ENCODE measurements around the gene PRIM1.
"Not testable (repeated sequence)": the region's sequence is repeated elsewhere in the genome, so short reads cannot be mapped to it uniquely, and the experiment has no call there.

The PRIM1 gene

DNA sequence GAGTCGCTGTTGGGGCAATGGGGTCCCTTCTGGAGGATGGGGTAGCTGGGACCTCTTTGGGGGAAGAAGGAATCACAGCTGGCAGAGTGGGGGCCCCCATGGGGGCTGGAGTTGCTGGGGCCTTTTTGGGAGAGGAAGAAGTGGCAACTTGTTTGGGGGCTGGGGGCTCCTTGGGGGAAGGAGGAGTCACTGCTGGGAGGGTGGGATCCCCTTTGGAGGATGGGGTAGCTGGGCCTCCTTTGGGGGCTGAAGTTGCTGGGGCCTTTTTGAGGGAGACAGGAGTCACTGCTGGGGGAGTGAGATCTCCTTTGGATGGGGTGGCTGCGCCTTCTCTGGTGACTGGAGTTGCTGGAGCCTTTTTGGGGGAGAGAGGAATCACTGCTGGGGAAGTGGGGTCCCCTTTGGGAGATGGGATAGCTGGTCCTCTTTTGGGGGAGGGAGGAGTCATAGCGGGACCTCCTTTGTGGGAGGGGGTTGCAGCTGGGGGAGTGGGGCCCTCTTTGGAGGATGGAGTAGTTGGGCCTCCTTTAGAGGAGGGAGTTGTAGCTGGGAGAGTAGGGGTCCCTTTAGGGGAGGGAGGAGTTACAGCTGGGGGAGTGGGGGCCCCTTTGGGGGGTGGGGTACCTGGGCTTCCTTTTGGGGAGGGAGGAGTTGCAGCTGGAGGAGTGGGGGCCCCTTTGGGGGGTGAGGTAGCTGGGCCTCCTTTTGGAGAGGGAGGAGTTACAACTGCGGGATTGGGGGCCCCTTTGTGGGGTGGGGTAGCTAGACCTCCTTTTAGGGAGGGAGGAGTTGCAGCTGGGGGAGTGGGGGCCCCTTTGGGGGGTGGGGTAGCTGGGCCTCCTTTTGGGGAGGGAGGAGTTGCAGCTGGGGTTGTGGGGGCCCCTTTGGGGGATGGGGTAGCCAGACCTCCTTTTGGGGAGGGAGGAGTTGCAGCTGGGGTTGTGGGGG is 34.9 kb downstream of the PRIM1 start:
- ATAC-seq = no peak

GRCh38 chr12:56716458-56716857 is 35.7 kb downstream of the PRIM1 start:
- no peak for ATAC-seq

GRCh38 chr12:56715798-56716197 is 36.3 kb downstream of the PRIM1 start:
- no peak for ATAC-seq

GRCh38 chr12:56714431-56714929 is 37.6 kb downstream of the PRIM1 start:
- no peak for ATAC-seq

- ATAC-seq = no peak
These were observed 38.8 kb downstream of the PRIM1 start for GRCh38 chr12:56713345-56713744.

GRCh38 chr12:56709759-56710376 is 42.3 kb downstream of the PRIM1 start:
- no peak for ATAC-seq

DNA sequence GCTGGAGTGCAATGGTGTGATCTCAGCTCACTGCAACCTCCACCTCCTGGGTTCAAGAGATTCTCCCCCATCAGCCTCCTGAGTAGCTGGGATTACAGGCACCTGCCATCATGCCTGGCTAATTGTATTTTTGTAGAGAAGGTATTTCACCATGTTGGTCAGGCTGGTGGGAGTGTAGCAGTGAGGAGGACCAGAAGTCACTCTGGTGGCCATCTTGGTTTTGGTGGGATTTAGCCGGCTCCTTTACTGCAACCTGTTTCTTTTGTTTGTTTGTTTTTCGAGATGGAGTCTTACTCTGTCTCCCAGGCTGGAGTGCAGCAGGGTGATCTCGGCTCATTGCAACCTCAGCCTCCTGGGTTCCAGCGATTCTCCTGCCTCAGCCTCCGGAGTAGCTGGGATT is 47.6 kb downstream of the PRIM1 start:
- ATAC-seq = not testable (repeated sequence)

- ATAC-seq = no peak
These were observed 53.0 kb downstream of the PRIM1 start for GRCh38 chr12:56699020-56699661.

GRCh38 chr12:56695327-56696101 is 56.6 kb downstream of the PRIM1 start:
- ATAC-seq = no peak

- no peak for ATAC-seq
These were observed 58.0 kb downstream of the PRIM1 start for GRCh38 chr12:56694161-56694560.

DNA sequence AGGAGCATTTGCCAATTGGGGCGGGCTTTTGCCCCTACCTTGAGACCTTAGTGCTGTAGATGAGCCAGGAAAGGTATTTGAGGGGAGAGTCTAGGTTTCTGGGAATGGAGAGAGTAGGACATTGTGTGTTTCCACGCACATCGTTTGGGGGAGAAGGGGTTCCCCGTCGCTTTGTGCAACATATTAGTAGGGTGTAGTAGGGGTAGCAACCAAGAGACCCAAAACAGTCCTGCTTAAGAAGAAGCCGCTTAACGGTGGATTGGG is 63.3 kb downstream of the PRIM1 start:
- ATAC-seq = no peak

DNA sequence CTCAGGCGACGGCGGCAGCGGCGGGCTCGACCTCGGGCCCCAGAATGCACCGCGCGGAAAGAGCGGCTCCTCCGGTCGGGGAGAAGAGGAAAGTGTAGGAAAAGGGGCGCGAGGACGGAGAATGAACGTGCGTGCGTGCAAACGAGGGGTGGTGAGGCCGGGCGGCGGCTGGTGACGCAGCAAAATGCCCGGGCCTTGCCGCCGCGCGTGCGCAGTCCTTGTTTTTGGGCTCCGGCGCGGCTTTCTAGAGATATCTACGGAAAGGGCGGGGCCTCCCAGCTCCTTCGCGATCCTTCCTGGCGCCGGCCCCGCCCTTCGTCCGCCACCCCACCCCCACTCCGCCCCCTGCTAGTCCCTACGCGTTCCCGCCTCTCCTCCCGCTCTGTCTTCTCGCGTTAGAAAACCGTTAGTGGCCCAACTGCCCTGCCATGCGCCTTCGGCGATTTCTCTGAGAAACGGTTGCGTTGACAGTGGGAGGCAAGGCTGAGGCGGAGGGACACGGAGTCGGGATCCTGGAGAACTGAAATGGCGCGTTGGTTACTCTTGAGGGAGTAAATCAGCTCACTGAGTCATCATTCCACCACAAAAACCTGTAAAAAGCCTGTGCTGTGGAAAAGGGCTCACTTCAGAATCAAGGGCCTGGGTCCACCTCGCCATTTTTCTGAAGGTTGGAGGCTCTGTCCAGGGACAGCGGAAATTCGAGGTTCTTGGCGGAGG is 63.8 kb downstream of the PRIM1 start, which contains the start of gene PTGES3:
Gene PTGES3, minus strand, starts transcription at position 156 of the 717 bp plus-strand sequence. CDS start 285 bp downstream, outside the sequence.
- ATAC-seq = peak; percentile 73 to 74

DNA sequence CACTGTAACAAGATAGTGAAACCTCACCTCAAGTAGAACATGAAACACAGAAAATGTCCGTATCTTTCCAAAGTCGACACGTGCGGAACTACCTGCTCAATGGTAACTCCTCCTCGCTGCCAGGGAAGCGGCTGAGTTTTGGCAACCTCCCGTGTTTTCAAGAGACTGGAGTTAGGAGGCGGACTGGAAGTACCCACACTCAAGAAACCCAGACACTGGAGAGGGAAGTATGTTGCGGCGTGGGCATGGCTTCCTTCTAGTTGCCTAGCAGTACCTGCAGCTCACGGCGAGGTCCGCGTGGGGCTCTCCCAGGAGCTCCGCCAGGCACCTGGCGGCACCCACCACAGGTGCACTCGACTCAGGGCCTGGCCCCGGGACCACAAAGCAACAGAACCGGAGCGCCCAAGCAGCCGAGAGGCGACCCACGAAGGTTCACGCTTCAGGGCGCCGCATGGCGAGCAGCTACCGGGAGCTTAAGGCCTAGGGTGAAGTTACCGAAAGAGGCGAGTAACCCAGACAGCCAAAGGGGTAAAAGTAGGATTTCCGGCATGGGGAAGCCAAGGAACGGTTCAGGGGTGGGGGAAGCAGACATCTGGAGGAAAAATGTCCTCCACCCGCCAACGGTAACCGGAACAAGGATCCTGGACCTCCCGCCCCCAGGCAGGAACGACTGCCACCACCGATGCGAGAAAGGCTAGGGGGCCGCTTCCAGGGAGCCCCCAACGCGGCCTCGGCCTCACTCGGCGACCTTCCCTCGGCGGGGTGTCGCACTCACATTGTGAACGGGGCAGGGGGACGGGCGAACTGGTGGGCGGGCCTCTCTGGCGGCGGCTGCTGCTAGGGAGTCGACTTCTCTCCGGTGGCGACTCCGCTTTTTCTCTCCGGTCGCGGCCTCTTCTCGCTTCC is 64.6 kb downstream of the PRIM1 start:
- peak; percentile 33 to 36 for ATAC-seq

DNA sequence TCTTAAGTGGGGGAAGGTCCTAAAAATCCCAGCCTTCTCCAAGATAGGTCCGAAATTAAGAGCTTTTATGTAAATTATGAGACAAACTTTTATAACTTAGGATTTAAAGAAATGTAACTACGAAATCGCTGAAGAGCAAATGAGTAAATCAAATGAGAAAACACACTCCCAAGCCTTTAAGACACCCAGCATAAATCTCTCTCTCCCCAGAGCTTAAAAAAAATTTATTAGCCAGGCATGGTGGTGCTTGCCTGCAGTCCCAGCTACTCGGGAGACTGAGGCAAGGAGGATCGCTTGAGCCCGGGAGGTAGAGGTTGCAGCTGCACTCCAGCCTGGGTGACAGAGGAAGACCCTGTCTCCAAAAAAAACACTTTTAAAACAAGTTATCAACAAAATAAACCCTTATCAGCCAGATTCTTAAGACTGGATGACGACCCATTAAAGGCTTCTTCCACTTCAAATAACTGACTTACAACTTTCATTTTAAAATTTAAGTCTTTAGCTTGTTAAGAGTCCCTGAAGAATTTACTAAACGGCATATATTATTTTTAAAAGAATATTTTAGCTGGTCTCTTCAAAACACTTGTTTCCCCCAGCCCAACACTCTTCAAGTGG is 67.3 kb downstream of the PRIM1 start:
- ATAC-seq = no peak

- ATAC-seq = no peak
These were observed 69.8 kb downstream of the PRIM1 start for GRCh38 chr12:56682323-56682722.

All from activated CD4-positive, CD25-positive, alpha-beta regulatory T cell treated with anti-CD3 and anti-CD28 coated beads, Interleukin-2, amount 50 U/mL, for 24 hours (primary cell).